ENCODE measurements around the gene DBN1. TPM values are rescaled to one million over a fixed set of nuclear protein-coding genes. Genes with fewer than 3 reads are reported as not detected.

Gene DBN1
- total and polyA plus RNA-seq, 9 of the 15 experiments (the other 6 are each of a cell fraction or from before 2014, with no cell fraction given): 0.25 to 87.2 (median 27.9) TPM

- TF ChIP-seq, protein P1, sequence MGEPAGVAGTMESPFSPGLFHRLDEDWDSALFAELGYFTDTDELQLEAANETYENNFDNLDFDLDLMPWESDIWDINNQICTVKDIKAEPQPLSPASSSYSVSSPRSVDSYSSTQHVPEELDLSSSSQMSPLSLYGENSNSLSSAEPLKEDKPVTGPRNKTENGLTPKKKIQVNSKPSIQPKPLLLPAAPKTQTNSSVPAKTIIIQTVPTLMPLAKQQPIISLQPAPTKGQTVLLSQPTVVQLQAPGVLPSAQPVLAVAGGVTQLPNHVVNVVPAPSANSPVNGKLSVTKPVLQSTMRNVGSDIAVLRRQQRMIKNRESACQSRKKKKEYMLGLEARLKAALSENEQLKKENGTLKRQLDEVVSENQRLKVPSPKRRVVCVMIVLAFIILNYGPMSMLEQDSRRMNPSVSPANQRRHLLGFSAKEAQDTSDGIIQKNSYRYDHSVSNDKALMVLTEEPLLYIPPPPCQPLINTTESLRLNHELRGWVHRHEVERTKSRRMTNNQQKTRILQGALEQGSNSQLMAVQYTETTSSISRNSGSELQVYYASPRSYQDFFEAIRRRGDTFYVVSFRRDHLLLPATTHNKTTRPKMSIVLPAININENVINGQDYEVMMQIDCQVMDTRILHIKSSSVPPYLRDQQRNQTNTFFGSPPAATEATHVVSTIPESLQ (CRISPR knock-in tag; IDR thresholded peaks at IDR 0.05): no peak
- peak; percentile 93 for TF ChIP-seq POLR2A (conservative IDR thresholded peaks at IDR 0.05)
- no peak for TF ChIP-seq ZNF583 (CRISPR knock-in tag; IDR thresholded peaks at IDR 0.05)
- TF ChIP-seq HMGN3 (IDR thresholded peaks at IDR 0.05; ENCODE audit: borderline replicate concordance, extremely low read depth, insufficient read length, low read depth, low read length): peak; percentile 92
- TF ChIP-seq CREB1 (IDR thresholded peaks at IDR 0.05): peak; percentile 77
- peak; percentile 51; the same call in 1 of the 2 replicates for TF ChIP-seq CREB1 (CRISPR knock-in tag; IDR thresholded peaks at IDR 0.05)
- TF ChIP-seq, protein P2, sequence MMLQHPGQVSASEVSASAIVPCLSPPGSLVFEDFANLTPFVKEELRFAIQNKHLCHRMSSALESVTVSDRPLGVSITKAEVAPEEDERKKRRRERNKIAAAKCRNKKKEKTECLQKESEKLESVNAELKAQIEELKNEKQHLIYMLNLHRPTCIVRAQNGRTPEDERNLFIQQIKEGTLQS (IDR thresholded peaks at IDR 0.05): peak; percentile 20; the same call in 1 of the 2 replicates
- TF ChIP-seq, protein P2 (CRISPR knock-in tag; conservative IDR thresholded peaks at IDR 0.05): peak; percentile 58; the same call in 1 of the 2 replicates
- TF ChIP-seq FOXK1 (CRISPR knock-in tag; IDR thresholded peaks at IDR 0.05; ENCODE audit: borderline replicate concordance): peak; percentile 79
- no peak for TF ChIP-seq SIN3B (IDR thresholded peaks at IDR 0.05; ENCODE audit: low read depth)
- TF ChIP-seq DNMT1 (IDR thresholded peaks at IDR 0.05): no peak
- TF ChIP-seq ZNF695 (CRISPR knock-in tag; IDR thresholded peaks at IDR 0.05): no peak
- TF ChIP-seq KLF1 (tag; IDR thresholded peaks at IDR 0.05): peak; percentile 97
- no peak for TF ChIP-seq HIVEP1 (CRISPR knock-in tag; IDR thresholded peaks at IDR 0.05)
- TF ChIP-seq PTTG1 (tag; IDR thresholded peaks at IDR 0.05; ENCODE audit: low read depth): no peak
- peak; percentile 74; the same call in 1 of the 2 replicates for TF ChIP-seq PHF8 (IDR thresholded peaks at IDR 0.05; ENCODE audit: borderline replicate concordance, low read length)
- TF ChIP-seq ZNF398 (CRISPR knock-in tag; IDR thresholded peaks at IDR 0.05): no peak
- TF ChIP-seq HSF4 (CRISPR knock-in tag; IDR thresholded peaks at IDR 0.05; ENCODE audit: borderline replicate concordance): no peak
- TF ChIP-seq, protein P3, sequence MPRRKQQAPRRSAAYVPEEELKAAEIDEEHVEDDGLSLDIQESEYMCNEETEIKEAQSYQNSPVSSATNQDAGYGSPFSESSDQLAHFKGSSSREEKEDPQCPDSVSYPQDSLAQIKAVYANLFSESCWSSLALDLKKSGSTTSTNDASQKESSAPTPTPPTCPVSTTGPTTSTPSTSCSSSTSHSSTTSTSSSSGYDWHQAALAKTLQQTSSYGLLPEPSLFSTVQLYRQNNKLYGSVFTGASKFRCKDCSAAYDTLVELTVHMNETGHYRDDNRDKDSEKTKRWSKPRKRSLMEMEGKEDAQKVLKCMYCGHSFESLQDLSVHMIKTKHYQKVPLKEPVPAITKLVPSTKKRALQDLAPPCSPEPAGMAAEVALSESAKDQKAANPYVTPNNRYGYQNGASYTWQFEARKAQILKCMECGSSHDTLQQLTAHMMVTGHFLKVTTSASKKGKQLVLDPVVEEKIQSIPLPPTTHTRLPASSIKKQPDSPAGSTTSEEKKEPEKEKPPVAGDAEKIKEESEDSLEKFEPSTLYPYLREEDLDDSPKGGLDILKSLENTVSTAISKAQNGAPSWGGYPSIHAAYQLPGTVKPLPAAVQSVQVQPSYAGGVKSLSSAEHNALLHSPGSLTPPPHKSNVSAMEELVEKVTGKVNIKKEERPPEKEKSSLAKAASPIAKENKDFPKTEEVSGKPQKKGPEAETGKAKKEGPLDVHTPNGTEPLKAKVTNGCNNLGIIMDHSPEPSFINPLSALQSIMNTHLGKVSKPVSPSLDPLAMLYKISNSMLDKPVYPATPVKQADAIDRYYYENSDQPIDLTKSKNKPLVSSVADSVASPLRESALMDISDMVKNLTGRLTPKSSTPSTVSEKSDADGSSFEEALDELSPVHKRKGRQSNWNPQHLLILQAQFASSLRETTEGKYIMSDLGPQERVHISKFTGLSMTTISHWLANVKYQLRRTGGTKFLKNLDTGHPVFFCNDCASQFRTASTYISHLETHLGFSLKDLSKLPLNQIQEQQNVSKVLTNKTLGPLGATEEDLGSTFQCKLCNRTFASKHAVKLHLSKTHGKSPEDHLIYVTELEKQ (CRISPR knock-in tag; IDR thresholded peaks at IDR 0.05): no peak
- TF ChIP-seq TEAD2 (tag; IDR thresholded peaks at IDR 0.05): no peak
- no peak for TF ChIP-seq CBX2 (IDR thresholded peaks at IDR 0.05; ENCODE audit: insufficient read depth, low read length, poor library complexity, severe bottlenecking)
Observed at GRCh38 chr5:177425801-177426565, 47.5 kb downstream of the DBN1 start (continued).

All from K562 (cell line).